Activated CD4-positive, alpha-beta T cell treated with anti-CD3 and anti-CD28 coated beads, Interleukin-10, Interleukin-2, amounts not matched to agents 100 ng/mL and 50 ng/mL, durations not matched to agents 16 hours and 8 hours (primary cell): ENCODE results near the gene TAF4.
A peak's percentile ranks its signal among the peaks of the same experiment; 100 is the strongest.

Experiments used
- DNase-seq: peaks from one replicate; pipeline ENCODE4 v3.0.0-alpha.2; 2020

The TAF4 gene

GRCh38 chr20:62040933-62041332 lies 24.7 kb downstream of the TAF4 start:
- no peak for DNase-seq

- no peak for DNase-seq
These were observed 25.2 kb downstream of the TAF4 start for GRCh38 chr20:62040381-62040922.

- DNase-seq = no peak
These were observed 25.9 kb downstream of the TAF4 start for GRCh38 chr20:62039738-62040137.

- DNase-seq = no peak
These were observed 32.9 kb downstream of the TAF4 start for GRCh38 chr20:62032609-62033368.

- DNase-seq = no peak
These were observed 34.1 kb downstream of the TAF4 start for GRCh38 chr20:62031462-62032092.

GRCh38 chr20:62030834-62031434 lies 34.7 kb downstream of the TAF4 start:
- DNase-seq = peak; percentile 49

GRCh38 chr20:62030357-62030756 lies 35.3 kb downstream of the TAF4 start:
- no peak for DNase-seq

GRCh38 chr20:62029949-62030348 lies 35.7 kb downstream of the TAF4 start:
- no peak for DNase-seq

- no peak for DNase-seq
These were observed 36.4 kb downstream of the TAF4 start for GRCh38 chr20:62029296-62029695.

GRCh38 chr20:62028384-62028783 lies 37.3 kb downstream of the TAF4 start:
- no peak for DNase-seq

- no peak for DNase-seq
These were observed 37.9 kb downstream of the TAF4 start for GRCh38 chr20:62027698-62028321.

GRCh38 chr20:62027116-62027515 lies 38.6 kb downstream of the TAF4 start:
- DNase-seq = no peak

GRCh38 chr20:62026564-62026856 lies 39.2 kb downstream of the TAF4 start:
- no peak for DNase-seq

GRCh38 chr20:62025832-62026563 lies 39.7 kb downstream of the TAF4 start:
- no peak for DNase-seq

- no peak for DNase-seq
These were observed 40.3 kb downstream of the TAF4 start for GRCh38 chr20:62025394-62025793.

GRCh38 chr20:62023935-62024334 lies 41.7 kb downstream of the TAF4 start:
- no peak for DNase-seq

GRCh38 chr20:62022575-62023139 lies 43.0 kb downstream of the TAF4 start:
- no peak for DNase-seq

- DNase-seq = no peak
These were observed 43.8 kb downstream of the TAF4 start for GRCh38 chr20:62021793-62022385.

- DNase-seq = no peak
These were observed 44.6 kb downstream of the TAF4 start for GRCh38 chr20:62020935-62021701.

GRCh38 chr20:62019881-62020492 lies 45.7 kb downstream of the TAF4 start:
- no peak for DNase-seq
